Coronary artery (tissue), 2 donors: ENCODE results near the gene MOB3B.

ENCODE experiments used
- DNase-seq: peaks from one replicate; pipeline ENCODE4 v3.0.0-alpha.2; 2017; ENCODE audit warnings: low spot score
- H3K27ac ChIP-seq, 2 donors: fragments of 200-600 bp; sonication (generic); one replicate each; pipeline ENCODE4 v1.5.1; 2016 to 2019
- H3K4me3 ChIP-seq: fragments of 200-600 bp; sonication (generic); 2 replicates; pipeline ENCODE4 v1.5.1; 2016; ENCODE audit warnings: mild to moderate bottlenecking, moderate library complexity
- TF ChIP-seq, protein P1 (sequence below): fragments of 200-600 bp; sonication (generic); IDR thresholded peaks from one replicate; pipeline ENCODE4 v1.5.1; 2019; ENCODE audit warnings: antibody characterized with exemption

The MOB3B gene

DNA sequence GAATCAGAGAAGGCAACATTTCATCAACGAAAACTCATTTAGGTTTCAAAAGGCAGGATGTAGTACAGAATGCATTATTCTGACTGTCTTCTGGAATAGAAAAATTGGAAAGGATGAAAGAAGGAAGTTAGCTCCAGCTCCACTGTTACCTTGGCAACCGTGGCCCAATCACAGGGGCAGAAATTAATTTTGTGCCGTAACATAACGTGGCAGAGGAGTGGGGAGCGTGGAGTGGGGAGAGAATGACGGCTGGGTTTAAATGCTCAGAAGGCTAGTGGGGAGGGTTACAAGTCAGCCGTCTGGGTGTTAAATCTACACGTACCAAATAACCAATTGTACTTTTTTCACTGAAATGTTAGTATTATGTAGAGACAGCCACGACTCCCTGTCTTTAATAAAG lies 200.3 kb downstream of the MOB3B start:
- TF ChIP-seq, protein P1, sequence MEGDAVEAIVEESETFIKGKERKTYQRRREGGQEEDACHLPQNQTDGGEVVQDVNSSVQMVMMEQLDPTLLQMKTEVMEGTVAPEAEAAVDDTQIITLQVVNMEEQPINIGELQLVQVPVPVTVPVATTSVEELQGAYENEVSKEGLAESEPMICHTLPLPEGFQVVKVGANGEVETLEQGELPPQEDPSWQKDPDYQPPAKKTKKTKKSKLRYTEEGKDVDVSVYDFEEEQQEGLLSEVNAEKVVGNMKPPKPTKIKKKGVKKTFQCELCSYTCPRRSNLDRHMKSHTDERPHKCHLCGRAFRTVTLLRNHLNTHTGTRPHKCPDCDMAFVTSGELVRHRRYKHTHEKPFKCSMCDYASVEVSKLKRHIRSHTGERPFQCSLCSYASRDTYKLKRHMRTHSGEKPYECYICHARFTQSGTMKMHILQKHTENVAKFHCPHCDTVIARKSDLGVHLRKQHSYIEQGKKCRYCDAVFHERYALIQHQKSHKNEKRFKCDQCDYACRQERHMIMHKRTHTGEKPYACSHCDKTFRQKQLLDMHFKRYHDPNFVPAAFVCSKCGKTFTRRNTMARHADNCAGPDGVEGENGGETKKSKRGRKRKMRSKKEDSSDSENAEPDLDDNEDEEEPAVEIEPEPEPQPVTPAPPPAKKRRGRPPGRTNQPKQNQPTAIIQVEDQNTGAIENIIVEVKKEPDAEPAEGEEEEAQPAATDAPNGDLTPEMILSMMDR: no peak
- no peak for DNase-seq
- Histone ChIP-seq H3K4me3 (no peak overlapping the region), H3K27ac (no peak overlapping the region)

DNA sequence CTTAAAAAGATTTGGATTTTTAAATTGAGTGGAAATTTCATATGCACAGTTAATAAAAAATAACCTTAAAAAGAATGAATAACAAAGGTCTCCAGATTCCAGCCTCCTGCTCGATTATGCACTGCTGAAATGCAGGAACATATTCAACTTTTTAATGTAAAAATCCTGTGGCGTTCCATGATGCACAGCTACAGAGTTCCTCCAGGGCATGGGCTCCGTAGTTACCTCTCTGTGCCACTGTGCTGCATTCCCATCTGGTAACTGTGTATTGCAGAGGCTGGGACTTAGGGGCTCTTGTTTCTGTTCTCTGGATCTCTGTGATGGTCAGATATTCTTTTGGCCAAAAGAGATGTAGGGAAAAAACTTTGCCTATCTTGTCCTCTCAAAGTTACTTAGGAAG lies 201.1 kb downstream of the MOB3B start:
- H3K4me3 ChIP-seq: no peak overlapping the region
- H3K27ac ChIP-seq: no peak overlapping the region

DNA sequence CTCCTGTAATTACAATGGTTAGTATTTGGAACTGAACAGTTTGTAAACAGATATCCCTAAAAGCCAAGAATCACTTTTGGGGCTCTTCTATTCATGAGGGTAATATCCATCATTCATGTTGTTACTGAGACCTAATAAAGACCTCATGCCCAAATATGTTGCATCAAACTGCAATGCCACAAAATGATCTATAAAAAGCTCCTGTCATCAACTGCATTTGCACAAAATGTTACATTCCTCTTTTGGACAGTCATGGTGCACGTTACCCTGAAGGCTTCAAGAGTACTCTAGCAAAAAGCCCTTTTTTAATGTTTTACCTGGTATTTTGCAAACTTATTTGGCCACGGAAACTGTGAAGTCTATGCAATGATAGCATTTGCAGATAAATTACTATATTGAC lies 218.4 kb downstream of the MOB3B start:
- TF ChIP-seq, protein P1: no peak
- H3K4me3 ChIP-seq: no peak overlapping the region
- no peak for DNase-seq
- no peak overlapping the region for H3K27ac ChIP-seq

More for the DNA sequence above, 201.1 kb downstream of the MOB3B start:
- no peak for DNase-seq
- TF ChIP-seq, protein P1: no peak

DNA sequence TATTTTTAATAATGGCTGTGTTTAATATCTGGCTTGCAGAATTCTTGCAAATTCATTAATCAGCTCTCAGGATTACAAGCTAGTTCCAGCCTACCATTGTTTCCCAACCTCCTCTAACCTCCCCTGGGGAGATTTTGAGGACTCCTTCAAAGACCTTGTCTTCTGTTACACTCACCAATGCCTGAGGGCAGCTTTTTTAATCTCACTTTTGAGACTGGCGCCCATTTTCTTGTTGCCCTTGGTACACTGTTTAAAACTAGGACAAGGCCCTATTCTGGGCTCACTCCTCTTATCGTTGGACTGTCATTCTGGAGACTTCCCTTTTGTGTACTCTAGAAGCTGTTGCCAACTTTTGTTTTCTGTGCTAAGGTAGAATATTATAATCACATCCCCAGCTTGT lies 219.0 kb downstream of the MOB3B start:
- Histone ChIP-seq H3K27ac (no peak overlapping the region), H3K4me3 (no peak overlapping the region)
- no peak for DNase-seq
- TF ChIP-seq, protein P1: no peak

DNA sequence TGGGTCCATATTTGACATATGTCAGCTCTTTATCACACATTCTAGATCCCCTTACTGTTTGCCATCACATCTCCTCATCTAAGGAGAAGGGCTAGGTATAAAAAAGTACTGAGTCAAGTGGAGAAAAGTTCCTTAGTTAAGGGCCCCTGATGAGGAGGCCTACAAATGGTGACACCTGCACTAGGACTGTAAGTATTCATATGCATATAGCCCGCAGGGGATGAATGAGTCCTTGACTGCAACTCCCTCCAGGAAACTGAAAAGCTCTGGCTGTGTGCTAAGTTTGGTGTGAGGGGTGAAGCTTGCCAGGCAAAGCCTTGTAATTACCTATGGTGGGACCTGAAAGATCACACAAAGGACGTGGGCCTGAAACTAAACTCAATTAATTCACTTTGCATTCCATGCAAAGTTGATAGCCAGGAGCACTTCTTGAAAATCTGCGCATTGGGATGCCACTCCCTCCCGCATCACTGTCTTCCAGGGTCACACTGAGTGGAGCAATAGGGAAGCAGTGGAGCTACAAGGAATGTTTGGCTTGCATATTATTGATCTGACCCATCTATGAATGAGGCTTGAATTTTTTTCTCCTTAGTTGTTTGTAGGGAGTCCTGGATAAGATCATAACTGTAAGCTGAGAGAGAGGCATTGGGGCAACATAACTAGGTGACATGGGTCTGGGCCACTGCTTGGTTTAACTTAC lies 220.8 kb downstream of the MOB3B start:
- Histone ChIP-seq H3K4me3 (no peak overlapping the region), H3K27ac (no peak overlapping the region)
- DNase-seq: no peak
- TF ChIP-seq, protein P1: no peak

DNA sequence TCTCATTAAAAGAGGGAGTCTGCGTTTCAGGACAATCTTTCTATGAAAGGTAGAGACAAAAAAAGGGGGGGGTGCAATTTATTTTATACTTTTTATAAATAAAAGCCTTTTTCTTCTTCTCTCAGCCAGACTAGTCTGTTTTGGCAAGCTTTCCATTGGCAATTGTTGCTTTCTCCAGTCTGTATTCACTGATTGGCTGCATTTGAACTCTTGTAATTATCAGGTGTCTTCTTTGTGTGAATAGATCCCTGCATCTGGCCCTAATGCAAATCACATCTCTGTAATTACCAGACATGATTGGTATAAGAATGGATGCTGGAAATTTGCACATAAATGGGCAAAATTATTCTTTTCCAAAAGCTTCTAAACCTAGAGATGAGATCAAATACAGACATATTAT lies 225.1 kb downstream of the MOB3B start:
- DNase-seq: no peak
- TF ChIP-seq, protein P1: no peak
- Histone ChIP-seq H3K4me3 (no peak overlapping the region), H3K27ac (no peak overlapping the region)

DNA sequence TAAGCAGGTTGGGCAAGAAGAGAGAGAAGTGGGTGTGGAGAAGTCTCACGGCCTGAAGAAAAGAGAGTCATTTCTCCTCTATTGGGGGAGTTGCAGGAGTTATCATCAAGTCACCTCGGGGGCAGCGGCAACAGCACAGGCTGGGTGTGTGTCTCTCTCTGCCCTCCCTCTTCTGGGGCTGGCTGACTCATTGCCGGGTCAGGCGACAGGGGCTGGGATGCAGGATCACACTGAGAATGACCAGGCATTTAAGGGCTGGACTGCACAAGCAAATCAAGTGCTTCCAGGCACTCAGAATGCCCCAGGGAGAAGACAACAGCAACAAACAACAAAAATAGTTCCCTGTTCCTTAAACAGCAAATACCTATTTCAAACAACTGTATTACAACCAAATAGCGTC lies 226.4 kb downstream of the MOB3B start:
- no peak overlapping the region for H3K27ac ChIP-seq
- H3K4me3 ChIP-seq: no peak overlapping the region
- no peak for DNase-seq
- TF ChIP-seq, protein P1: no peak
